PFSK-1 (cell line): ENCODE results near the gene GPR84.

Source experiments
- FOXP2 ChIP-seq: optimal IDR thresholded peaks from 2 replicates; pipeline ENCODE3; 2011; ENCODE audit warnings: borderline replicate concordance, control low read depth, inconsistent platforms; ENCODE audit not compliant: insufficient read depth; ENCODE audit errors: extremely low read length, extremely low read depth
- TAF1 ChIP-seq: IDR thresholded peaks from 2 replicates; pipeline ENCODE4 v1.6.1; 2012; ENCODE audit warnings: low read length, control low read depth, borderline replicate concordance; ENCODE audit not compliant: insufficient read depth
- TF ChIP-seq, protein P1 (sequence below), 2 experiments: IDR thresholded peaks; 2 replicates each; pipeline versions ENCODE4 v1.6.1 to v1.8.0; 2011 to 2012; ENCODE audit warnings: low read depth in 2 of 2, low read length in 2 of 2, control low read depth in 1 of 2, inconsistent platforms in 1 of 2, mild to moderate bottlenecking in 1 of 2, moderate library complexity in 1 of 2; ENCODE audit not compliant: insufficient read depth in 1 of 2

- TF ChIP-seq TAF1, result no peak
- TF ChIP-seq, protein P1, sequence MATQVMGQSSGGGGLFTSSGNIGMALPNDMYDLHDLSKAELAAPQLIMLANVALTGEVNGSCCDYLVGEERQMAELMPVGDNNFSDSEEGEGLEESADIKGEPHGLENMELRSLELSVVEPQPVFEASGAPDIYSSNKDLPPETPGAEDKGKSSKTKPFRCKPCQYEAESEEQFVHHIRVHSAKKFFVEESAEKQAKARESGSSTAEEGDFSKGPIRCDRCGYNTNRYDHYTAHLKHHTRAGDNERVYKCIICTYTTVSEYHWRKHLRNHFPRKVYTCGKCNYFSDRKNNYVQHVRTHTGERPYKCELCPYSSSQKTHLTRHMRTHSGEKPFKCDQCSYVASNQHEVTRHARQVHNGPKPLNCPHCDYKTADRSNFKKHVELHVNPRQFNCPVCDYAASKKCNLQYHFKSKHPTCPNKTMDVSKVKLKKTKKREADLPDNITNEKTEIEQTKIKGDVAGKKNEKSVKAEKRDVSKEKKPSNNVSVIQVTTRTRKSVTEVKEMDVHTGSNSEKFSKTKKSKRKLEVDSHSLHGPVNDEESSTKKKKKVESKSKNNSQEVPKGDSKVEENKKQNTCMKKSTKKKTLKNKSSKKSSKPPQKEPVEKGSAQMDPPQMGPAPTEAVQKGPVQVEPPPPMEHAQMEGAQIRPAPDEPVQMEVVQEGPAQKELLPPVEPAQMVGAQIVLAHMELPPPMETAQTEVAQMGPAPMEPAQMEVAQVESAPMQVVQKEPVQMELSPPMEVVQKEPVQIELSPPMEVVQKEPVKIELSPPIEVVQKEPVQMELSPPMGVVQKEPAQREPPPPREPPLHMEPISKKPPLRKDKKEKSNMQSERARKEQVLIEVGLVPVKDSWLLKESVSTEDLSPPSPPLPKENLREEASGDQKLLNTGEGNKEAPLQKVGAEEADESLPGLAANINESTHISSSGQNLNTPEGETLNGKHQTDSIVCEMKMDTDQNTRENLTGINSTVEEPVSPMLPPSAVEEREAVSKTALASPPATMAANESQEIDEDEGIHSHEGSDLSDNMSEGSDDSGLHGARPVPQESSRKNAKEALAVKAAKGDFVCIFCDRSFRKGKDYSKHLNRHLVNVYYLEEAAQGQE (IDR thresholded peaks at IDR 0.05; ENCODE audit: insufficient read depth in 1 of 2, low read depth in 2 of 2, low read length in 2 of 2), result no peak
- TF ChIP-seq FOXP2, result no peak
Observed at GRCh38 chr12:54373649-54374561, 9.6 kb upstream of the GPR84 start.
